GM10248 (cell line): Measurements from ENCODE around the gene SDK2.

Source experiments
- CTCF ChIA-PET: fragments of 300-600 bp; sonication (Branson Sonifier 250); formaldehyde crosslinking; extraction: SDS; loops from one replicate; lab custom pipeline; 2021; ENCODE audit warnings: antibody characterized with exemption; lab: Yijun Ruan, JAX
- POLR2A ChIA-PET: fragments of 350-650 bp; sonication (Branson Sonifier 250); formaldehyde crosslinking; extraction: SDS; loops from one replicate; lab custom pipeline; 2020; ENCODE audit warnings: antibody characterized with exemption; lab: Yijun Ruan, JAX
- DNase-seq: peaks from one replicate; pipeline ENCODE4 v3.0.0; 2012; ENCODE audit errors: extremely low spot score
- TF ChIP-seq, protein P1 (sequence below): IDR thresholded peaks from 2 replicates; pipeline ENCODE4 v1.5.1; 2012; ENCODE audit warnings: mild to moderate bottlenecking, low read depth; ENCODE audit errors: extremely low read depth, missing control alignments, control extremely low read depth

Gene SDK2

DNA sequence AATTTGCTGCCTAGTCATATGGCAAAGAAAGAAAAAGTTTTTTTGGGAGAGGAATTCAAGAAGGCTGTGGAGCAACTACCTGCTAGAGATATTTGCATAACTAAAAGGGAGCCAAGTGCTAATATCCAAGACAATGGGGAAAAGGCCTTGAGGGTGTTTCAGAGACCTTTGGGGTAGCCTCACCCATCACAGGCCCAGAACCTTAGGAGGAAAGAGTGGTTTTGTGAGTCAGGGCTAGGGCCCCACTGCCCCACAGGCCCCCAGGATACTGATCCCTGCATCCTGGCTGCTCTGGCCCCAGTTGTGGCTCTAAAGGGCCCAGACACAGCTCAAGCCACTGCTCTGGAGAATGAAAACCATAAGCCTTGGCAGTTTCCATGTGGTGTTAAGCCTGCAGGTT is 41.9 kb upstream of the SDK2 start:
- no peak for DNase-seq
- TF ChIP-seq, protein P1, sequence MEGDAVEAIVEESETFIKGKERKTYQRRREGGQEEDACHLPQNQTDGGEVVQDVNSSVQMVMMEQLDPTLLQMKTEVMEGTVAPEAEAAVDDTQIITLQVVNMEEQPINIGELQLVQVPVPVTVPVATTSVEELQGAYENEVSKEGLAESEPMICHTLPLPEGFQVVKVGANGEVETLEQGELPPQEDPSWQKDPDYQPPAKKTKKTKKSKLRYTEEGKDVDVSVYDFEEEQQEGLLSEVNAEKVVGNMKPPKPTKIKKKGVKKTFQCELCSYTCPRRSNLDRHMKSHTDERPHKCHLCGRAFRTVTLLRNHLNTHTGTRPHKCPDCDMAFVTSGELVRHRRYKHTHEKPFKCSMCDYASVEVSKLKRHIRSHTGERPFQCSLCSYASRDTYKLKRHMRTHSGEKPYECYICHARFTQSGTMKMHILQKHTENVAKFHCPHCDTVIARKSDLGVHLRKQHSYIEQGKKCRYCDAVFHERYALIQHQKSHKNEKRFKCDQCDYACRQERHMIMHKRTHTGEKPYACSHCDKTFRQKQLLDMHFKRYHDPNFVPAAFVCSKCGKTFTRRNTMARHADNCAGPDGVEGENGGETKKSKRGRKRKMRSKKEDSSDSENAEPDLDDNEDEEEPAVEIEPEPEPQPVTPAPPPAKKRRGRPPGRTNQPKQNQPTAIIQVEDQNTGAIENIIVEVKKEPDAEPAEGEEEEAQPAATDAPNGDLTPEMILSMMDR, result no peak
- POLR2A ChIA-PET, result no interaction called here
- CTCF ChIA-PET, result no interaction called here

DNA sequence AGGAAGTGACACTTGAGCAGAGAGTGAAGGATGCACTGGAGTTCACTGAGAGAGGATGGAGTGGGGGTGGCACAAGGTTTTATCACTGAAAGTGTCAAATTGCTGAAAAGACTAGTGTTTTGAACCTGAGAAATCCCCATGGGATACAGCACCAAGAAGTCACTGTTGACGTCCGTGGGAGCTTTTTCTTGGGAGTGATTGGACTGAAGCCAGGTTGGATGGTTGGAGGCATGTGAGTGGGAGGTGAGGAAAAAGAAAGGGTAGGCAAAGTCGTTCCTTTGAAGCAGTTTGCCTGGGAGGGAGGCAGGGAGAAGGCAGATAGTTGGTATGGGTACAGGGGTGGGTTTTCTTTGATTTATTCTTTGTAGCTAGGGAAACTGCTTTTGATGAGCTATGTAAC is 39.9 kb upstream of the SDK2 start:
- no peak for DNase-seq
- ChIA-PET CTCF (no interaction called here), POLR2A (no interaction called here)
- TF ChIP-seq, protein P1, result no peak

DNA sequence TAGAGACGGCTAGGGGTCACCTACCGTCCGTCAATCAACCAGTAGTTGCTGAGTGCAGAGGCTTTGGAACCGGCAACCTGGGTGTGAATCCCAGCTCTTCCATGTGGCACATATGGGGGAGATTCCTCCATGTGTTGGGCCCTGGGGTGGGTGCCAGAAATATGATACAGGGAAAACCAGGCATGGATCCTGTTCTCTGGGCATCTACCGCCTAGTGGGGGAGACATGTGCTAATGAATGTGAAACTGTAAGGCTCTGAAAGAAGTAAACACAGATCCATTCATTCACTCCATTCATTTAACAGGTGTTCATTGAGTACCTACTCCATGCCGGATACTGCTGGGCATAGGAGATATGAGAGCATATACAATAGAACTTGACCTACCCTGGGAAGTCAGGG is 39.5 kb upstream of the SDK2 start:
- ChIA-PET CTCF (no interaction called here), POLR2A (no interaction called here)
- TF ChIP-seq, protein P1, result no peak
- no peak for DNase-seq

DNA sequence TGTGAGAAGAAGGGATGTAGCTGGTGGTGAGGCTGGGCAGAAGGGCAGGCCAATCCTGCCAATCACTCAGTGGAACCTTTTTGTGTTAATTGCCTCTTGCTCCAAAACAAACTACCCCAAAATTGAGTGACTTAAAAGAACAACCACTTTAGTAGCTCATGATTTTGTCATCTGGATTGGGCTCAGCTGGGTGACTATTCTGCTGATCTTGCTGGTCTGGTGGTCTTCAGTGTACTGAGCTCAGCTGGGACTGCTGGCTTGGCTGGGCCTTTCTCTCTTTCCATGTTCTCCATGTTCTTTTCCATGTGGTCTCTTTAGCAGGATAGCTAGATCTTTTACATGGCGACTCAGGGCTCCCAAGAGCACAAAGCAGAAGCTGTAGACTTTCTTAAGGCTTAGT is 37.7 kb upstream of the SDK2 start:
- DNase-seq, result no peak
- TF ChIP-seq, protein P1, result no peak
- ChIA-PET CTCF (interaction anchor here (0.8 kb wide), 1 partner anchor 229 kb away, joined by 3 read pairs; no protein-coding TSS in a partner anchor), POLR2A (no interaction called here)

DNA sequence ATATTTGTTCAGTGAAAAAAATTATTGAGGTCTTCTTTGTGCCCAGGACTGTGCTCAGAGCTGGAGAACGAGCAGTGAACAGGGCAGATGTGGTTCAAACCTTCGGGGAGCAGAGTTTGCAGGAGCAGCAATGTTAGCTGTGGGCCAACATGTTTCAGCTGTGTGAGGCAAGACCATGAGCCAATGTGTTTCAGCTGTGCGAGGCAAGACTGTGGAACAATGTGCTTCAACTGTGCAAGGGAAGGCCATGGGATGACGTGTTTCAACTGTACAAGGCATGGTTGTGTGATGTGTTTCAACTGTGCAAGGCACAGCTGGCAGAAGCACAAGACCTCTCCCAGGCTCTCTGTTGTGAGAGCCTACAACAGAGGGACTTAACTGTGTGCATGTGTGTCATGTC is 35.2 kb upstream of the SDK2 start:
- ChIA-PET POLR2A (no interaction called here), CTCF (no interaction called here)
- DNase-seq, result no peak
- TF ChIP-seq, protein P1, result no peak

DNA sequence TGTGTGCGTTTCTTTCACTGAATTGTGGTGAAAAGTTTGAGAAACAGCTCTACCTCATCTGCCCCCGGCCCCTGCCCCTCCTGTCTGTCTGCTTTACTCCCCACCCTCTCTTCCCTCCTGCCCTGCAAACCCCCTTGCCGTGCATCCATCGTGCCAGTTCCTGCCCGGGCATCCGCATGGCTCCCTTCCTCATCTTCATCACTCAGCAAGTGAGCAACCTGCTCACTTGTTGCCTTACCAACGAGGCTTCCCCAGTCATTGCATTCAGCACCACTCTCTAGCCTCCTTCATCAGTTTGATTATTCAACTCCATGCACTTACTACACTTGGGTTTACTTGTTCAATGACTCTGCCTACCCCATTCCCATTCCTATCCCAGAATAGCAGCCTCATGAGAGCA is 34.8 kb upstream of the SDK2 start:
- TF ChIP-seq, protein P1, result no peak
- ChIA-PET POLR2A (no interaction called here), CTCF (no interaction called here)
- no peak for DNase-seq

DNA sequence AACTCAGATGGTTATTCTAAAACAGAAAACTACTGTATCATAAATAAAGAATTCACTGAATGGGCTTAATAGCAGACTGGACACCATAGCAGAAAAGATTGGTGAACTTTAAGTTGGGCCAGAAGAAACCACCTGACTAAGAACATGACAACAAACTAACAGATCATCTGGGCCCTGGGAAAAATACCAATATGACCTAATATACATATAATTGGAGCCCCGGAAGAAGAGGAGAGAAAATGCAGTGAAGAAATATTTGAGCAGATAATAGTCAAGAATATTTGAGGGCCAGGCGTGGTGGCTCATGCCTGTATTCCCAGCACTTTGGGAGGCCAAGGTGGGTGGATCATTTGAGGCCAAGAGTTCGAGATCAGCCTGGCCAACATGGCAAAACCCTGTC is 25.5 kb upstream of the SDK2 start:
- ChIA-PET CTCF (no interaction called here), POLR2A (no interaction called here)
- TF ChIP-seq, protein P1, result no peak
- no peak for DNase-seq
